ENCODE results near the gene BIN1.

GRCh38 chr2:127154396-127154795 lies 47.4 kb upstream of the BIN1 start:
- TF ChIP-seq CTCF (IDR thresholded peaks at IDR 0.05 in 4 of 5, conservative IDR thresholded peaks at IDR 0.05 in 1 of 5) (no peak), POLR2A (IDR thresholded peaks at IDR 0.05) (no peak)

Measured in gastrocnemius medialis (tissue), 4 donors.